Stomach (tissue), 9 donors: ENCODE measurements around the gene SLC25A42. TPM values are rescaled to one million over a fixed set of nuclear protein-coding genes. Genes with fewer than 3 reads are reported as not detected.

Source experiments
- DNase-seq, 2 donors: peaks; one replicate each; pipeline versions ENCODE4 v3.0.0 to v3.0.0-alpha.2; 2013 to 2019
- H3K27ac ChIP-seq, 5 donors: fragments of 200-600 bp in 4 of 5; sonication (generic) in 4 of 5; one replicate each; pipeline ENCODE4 v1.5.1; 2013 to 2019; ENCODE audit warnings: mild to moderate bottlenecking in 1 of 5, moderate library complexity in 1 of 5
- H3K27me3 ChIP-seq, 3 donors: fragments of 200-600 bp; sonication (generic); one replicate each; pipeline ENCODE4 v1.5.1; 2017 to 2019; ENCODE audit warnings: mixed run types in 1 of 3
- H3K36me3 ChIP-seq, 4 donors: fragments of 200-600 bp; sonication (generic); 1 replicate in 3 of 4; 2 replicates in 1 of 4; pipeline ENCODE4 v1.5.1; 2016 to 2019
- H3K4me1 ChIP-seq, 4 donors: fragments of 200-600 bp; sonication (generic); one replicate each; pipeline ENCODE4 v1.5.1; 2016 to 2019
- H3K4me3 ChIP-seq, 4 donors: fragments of 200-600 bp; sonication (generic) in 3 of 4; one replicate each; pipeline ENCODE4 v1.5.1; 2016 to 2019; ENCODE audit warnings: mild to moderate bottlenecking in 1 of 4
- H3K9me3 ChIP-seq, 4 donors: fragments of 200-600 bp; sonication (generic); one replicate each; pipeline ENCODE4 v1.5.1; 2016 to 2019
- CTCF ChIP-seq, 7 experiments: fragments of 450-650 bp in 4 of 7; fragments of 200-600 bp in 3 of 7; sonication (generic) in 3 of 7; IDR thresholded peaks; one replicate each; pipeline ENCODE4 v1.5.1; 2016 to 2019; ENCODE audit warnings: antibody characterized with exemption in 7 of 7, control low read depth in 2 of 7, mild to moderate bottlenecking in 1 of 7
- EP300 ChIP-seq: sonication (generic); formaldehyde crosslinking; IDR thresholded peaks from one replicate; pipeline ENCODE4 v1.6.1; 2017; ENCODE audit warnings: antibody characterized with exemption
- POLR2A ChIP-seq, 4 donors: fragments of 450-650 bp; IDR thresholded peaks; one replicate each; pipeline ENCODE4 v1.6.1; 2016; ENCODE audit warnings: antibody characterized with exemption in 4 of 4, control low read depth in 2 of 4, mild to moderate bottlenecking in 1 of 4, moderate library complexity in 1 of 4
- POLR2AphosphoS5 ChIP-seq, 3 donors: sonication (generic); formaldehyde crosslinking; IDR thresholded peaks; one replicate each; pipeline ENCODE4 v1.6.1; 2016; ENCODE audit warnings: antibody characterized with exemption in 3 of 3
- WGBS, 5 donors: extraction: QIAGEN DNeasy Blood & Tissue Kit in 3 of 5; methylation state at CpG; one replicate each; pipeline versions ENCODE4 v1.1.5 to v1.1.7; 2013 to 2018; 5-methylcytosine and 5-hydroxymethylcytosine counted together
- intact Hi-C: fragments of 100-400 bp; cut with DNase I; formaldehyde crosslinking; loops from one replicate; pipeline ENCODE4 v1.15.1; 2023; ENCODE audit warnings: low total_unique reads
- polyA plus RNA-seq, 3 donors: library from polyadenylated mRNA; stranded (reverse); fragments of 200-250 nt; gene quantifications; one replicate each; pipeline ENCODE4 v1.2.3, GENCODE V29; 2013
- total RNA-seq, 5 donors: library from RNA; depleted of rRNA; stranded (reverse); fragments of >200 nt; gene quantifications; one replicate each; pipeline versions ENCODE4 v1.1.0 to v1.2.3, GENCODE V29; 2014 to 2016
- donor health status: healthy with polysubstance abuse.
- donor health status: Bipolar disorder and iron deficiency.
- donor health status: healthy.

The SLC25A42 gene
- total and polyA plus RNA-seq, 8 donors = 3.7 to 54.8 (median 6.7) TPM

GRCh38 chr19:19142347-19142746 is 78.6 kb downstream of the SLC25A42 start:
- intact Hi-C loops = no loop called here
- H3K9me3 ChIP-seq = no peaks in the 10 kb centered on the region
- H3K27ac ChIP-seq = no peak overlapping the region
- no peak for TF ChIP-seq CTCF (IDR thresholded peaks at IDR 0.05)
- no peak for TF ChIP-seq EP300
- no peak for TF ChIP-seq POLR2AphosphoS5 (IDR thresholded peaks at IDR 0.05)
- no peak for TF ChIP-seq POLR2A (IDR thresholded peaks at IDR 0.05)
- H3K4me1 ChIP-seq = peaks cover 4 to 24% (median 15%) of the 10 kb centered on the region in 4 donors
- no peak overlapping the region for H3K4me3 ChIP-seq
- peaks cover 0 to 10% (median 8%) of the 10 kb centered on the region in 4 donors for H3K36me3 ChIP-seq
- H3K27me3 ChIP-seq = no peaks in the 10 kb centered on the region
- WGBS, 5 donors = 74 to 86% (median 77%) methylated on average over 12 of the region's 12 CpGs
- DNase-seq = no peak

GRCh38 chr19:19145281-19145680 is 81.5 kb downstream of the SLC25A42 start:
- Histone ChIP-seq H3K4me1 (peaks cover 0 to 11% (median 9%) of the 10 kb centered on the region in 4 donors), H3K27ac (no peak overlapping the region), H3K9me3 (no peaks in the 10 kb centered on the region), H3K4me3 (no peak overlapping the region), H3K36me3 (peaks cover 0 to 33% (median 31%) of the 10 kb centered on the region in 4 donors), H3K27me3 (no peaks in the 10 kb centered on the region)
- intact Hi-C loops = no loop called here
- WGBS, 5 donors = 84 to 91% (median 89%) methylated on average over 13 to 17 of the region's 17 CpGs
- TF ChIP-seq POLR2AphosphoS5 (IDR thresholded peaks at IDR 0.05) (no peak), EP300 (no peak), POLR2A (IDR thresholded peaks at IDR 0.05) (no peak), CTCF (IDR thresholded peaks at IDR 0.05) (no peak)
- DNase-seq = no peak

DNA sequence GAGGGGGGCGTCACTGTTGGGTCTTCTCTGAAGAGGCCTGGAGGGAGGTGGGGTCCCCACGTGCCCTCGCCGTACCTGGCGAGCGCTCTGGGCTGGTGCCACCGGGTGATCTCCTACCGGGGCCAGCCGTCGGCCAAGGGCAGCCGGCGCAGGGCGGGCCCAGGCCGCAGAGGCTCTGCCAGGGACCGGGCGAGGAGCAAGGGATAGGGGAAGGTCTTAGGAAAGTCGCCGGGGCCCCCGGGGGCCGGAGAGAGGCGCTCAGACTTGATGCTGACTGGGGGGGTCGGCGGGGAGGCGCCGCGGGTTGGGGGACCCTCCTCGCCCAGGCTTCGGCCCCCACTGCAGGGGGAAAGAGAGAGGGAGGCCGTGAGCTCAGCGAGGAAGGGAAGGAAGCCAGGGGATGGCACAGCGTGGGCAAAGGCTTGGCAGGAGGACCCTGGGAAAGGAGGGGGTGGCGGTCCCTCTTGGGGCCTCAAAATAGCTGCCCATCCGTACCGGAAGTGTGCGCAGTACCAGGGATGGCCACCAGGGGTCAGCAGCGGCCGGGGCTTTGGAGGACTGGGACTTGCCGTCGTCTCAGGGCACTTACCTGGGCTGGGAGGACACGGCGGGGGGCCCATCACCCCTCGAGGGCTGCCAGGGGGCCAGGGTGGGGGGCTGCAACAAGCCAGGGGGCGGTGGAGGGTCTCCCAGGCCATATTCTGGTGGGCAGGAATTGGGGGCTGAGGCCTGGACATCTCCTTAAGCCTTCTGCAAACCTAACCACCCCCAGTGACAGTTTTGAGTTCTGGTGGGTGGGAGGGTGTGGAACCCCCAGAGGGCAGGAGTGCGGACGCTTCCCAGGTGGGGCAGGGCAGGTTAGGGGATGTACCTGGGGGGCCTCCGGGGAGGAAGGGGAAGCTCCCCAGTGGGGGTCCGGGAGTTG is 82.2 kb downstream of the SLC25A42 start:
- H3K9me3 ChIP-seq = no peaks in the 10 kb centered on the region
- intact Hi-C loops = no loop called here
- TF ChIP-seq POLR2AphosphoS5 (IDR thresholded peaks at IDR 0.05) = peak in 1 of 3 donors; percentile 37
- peak in 6 of 7 experiments; percentile 83 to 98 (median 96) for TF ChIP-seq CTCF (IDR thresholded peaks at IDR 0.05)
- no peak for TF ChIP-seq POLR2A (IDR thresholded peaks at IDR 0.05)
- TF ChIP-seq EP300 = no peak
- H3K27me3 ChIP-seq = no peaks in the 10 kb centered on the region
- H3K4me3 ChIP-seq = peak overlapping the region in 2 of 4 donors; percentile 24 to 25
- H3K36me3 ChIP-seq = peaks cover 0 to 33% (median 31%) of the 10 kb centered on the region in 4 donors
- WGBS, 5 donors = 32 to 51% (median 35%) methylated on average over 35 to 47 of the region's 47 CpGs
- H3K4me1 ChIP-seq = peaks cover 0 to 11% (median 9%) of the 10 kb centered on the region in 4 donors
- DNase-seq = peak; percentile 88 to 91
- no peak overlapping the region for H3K27ac ChIP-seq

- Histone ChIP-seq H3K4me3 (no peak overlapping the region), H3K36me3 (peaks cover 0 to 33% (median 31%) of the 10 kb centered on the region in 4 donors), H3K4me1 (peaks cover 0 to 11% (median 9%) of the 10 kb centered on the region in 4 donors), H3K27ac (no peak overlapping the region), H3K9me3 (no peaks in the 10 kb centered on the region), H3K27me3 (no peaks in the 10 kb centered on the region)
- WGBS, 5 donors = 94 to 100% (median 98%) methylated on average over 5 to 7 of the region's 7 CpGs
- intact Hi-C loops = no loop called here
- no peak for DNase-seq
- TF ChIP-seq CTCF (IDR thresholded peaks at IDR 0.05) = no peak
- TF ChIP-seq POLR2AphosphoS5 (IDR thresholded peaks at IDR 0.05) = no peak
- no peak for TF ChIP-seq EP300
- TF ChIP-seq POLR2A (IDR thresholded peaks at IDR 0.05) = no peak
Observed at GRCh38 chr19:19146865-19147264, 83.1 kb downstream of the SLC25A42 start.
